Cardiac septum (tissue), 1 donor: ENCODE results near the gene SOX8. TPM values are rescaled to one million over a fixed set of nuclear protein-coding genes. Genes with fewer than 3 reads are reported as not detected.

ENCODE experiments used
- DNase-seq: peaks from one replicate; pipeline ENCODE4 v3.0.0-alpha.2; 2020; ENCODE audit warnings: low spot score
- intact Hi-C: fragments of 100-400 bp; cut with DNase I; formaldehyde crosslinking; loops from one replicate; pipeline ENCODE4 v1.14.0; 2022
- total RNA-seq: library from RNA; stranded (reverse); fragmentation: NEBNext Ultra II Directional; extraction: Animal tissue kit (Norgen Biotek cat#: 25700); gene quantifications from one replicate; pipeline ENCODE4 v1.2.1, GENCODE V29; 2021
- donor health status: DM: no; HTN: no; CAD: no.

The SOX8 gene
- total RNA-seq, 1 donor from 2014 or later = 1.8 TPM

DNA sequence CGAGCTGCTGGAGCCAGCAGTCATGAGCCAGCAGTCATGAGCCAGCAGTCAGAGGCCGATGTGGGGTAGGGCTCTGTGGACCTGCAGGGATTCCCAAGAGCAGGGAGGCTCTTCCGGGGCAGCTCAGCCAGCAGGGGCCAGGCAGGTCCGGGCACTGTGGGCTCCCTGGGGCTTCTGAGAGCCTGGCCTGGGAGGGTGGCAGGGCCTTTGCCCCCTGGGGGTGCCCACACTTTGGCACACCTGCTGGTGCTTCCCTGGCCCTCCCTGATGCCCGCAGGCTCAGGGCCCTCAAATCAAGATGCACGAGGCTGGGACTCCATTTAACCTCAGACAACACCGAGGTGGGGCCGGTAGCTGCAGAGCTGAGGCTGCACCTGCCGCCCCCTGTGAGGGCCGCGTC is 18.1 kb downstream of the SOX8 start:
- intact Hi-C loops = no loop called here
- DNase-seq = no peak

DNA sequence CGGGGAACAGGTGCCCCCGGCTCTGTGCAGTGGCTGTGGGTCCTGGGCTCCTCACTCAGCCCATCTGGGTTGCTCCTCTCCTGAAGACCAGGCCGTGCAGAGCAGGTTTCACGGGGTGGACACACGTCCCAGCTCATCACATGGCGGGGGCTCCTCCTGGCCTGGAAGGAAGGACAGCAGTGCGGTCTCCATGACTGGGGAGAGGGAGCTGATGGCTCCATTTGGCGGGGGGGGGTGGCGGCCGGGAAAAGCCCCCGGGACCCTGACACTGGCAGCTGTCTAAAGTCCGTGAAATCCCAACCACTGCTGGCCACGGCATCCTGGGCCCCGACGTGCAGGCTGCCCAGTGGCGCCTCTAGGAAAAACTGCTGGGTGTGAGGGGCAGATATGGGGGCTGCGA is 19.0 kb downstream of the SOX8 start:
- intact Hi-C loops = no loop called here
- DNase-seq = no peak

DNA sequence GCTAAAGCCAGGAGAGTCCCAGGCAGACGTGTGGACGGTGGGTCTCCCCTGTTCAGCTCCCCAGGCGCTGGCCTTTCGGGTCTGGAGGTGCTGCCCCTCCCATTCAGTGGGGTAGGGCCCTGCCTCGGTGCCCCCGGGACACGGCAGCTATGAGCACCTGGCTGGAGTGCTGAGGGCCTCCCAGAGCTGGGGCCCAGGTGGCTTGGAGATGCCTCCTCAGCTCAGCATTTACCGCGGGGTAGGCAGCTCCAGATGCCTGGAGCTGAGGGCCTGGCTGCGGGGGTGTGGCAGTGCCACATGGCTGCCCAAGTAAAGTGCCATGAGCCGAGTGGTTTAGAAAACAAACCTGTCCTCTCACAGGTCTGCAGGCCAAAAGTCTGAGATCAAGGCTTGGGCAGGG is 19.5 kb downstream of the SOX8 start:
- intact Hi-C loops = no loop called here

DNA sequence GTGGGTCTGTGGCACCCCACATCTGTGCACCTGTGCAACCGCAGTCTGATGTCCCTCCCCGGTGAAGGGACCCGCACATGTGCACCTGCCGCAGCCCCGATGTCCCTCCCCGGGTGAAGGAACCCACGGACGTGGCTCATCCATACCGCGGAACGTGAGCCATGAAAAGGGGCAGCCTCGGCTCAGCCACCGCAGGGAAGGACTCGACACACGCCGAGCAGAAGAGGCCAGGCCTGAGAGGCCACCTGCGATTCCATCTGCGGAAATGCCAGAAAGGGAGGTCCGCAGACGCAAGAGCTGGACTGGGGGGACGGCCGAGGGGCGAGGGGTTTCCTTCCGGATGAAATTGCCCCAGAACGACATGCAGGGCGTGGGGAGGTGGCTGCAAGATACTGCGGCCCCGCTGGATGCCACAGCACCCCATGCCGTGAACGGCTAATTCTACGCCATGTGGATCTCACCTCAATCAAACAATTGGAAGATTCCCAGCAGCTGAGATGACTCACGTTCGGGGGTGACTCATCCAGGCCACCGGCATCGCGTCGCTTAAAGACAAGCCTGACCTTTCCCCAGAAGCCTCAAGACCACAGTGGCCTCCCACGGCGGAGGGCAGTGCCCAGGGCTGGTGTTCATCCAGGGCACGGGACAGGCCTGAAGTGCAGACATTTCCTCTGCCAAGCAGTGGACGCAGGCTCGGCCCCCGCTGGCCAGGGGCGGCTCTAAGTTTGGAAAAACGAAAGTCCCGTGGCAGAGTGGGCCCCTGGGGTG is 21.0 kb downstream of the SOX8 start:
- no peak for DNase-seq
- intact Hi-C loops = no loop called here

More for the DNA sequence above, 19.5 kb downstream of the SOX8 start:
- DNase-seq = no peak

DNA sequence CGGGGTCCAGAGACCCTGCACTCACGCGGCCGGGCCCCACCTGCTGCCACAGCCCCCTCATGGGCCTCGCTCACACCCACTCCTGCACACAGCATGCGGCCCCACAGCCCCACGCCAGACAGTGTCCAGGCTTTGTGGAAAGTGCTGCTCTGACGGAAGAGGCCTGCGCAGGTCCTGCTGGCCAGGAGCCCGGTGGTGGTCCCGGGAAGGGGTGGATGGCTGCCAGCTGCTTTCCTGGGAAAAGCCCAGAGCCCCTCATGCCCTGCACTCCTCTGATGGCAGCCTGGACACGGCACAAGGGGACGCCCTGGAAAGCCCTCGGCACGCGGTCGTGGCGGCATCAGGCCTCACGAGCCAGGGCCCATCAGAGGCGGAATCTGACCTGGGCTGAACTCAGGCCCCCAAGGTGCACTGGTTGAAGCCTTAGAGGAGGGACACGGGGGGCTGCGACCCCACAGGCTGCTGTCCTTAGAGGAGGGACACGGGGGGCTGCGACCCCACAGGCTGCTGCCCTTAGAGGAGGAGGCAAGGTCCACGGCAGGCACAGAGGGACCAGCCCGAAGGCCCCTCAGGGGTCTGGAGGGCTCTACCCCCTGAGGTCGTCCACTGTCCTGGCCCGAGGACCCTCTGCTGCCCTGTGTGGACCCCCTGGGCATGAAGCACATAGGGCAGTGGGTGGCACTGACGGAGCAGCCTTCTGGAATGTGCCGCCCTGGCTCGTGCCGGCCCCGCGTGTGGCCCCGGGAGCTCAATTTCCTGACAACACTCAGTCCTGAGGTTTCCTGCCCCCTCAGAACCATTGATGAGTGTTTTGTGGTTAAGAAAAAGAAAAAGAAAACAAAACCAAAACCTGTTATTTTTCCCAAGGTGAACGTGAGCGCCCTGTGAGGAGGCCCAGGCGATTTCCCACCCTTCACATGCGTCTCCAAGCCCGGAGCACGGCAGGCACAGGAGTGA is 22.1 kb downstream of the SOX8 start:
- DNase-seq = no peak
- intact Hi-C loops = no loop called here

DNA sequence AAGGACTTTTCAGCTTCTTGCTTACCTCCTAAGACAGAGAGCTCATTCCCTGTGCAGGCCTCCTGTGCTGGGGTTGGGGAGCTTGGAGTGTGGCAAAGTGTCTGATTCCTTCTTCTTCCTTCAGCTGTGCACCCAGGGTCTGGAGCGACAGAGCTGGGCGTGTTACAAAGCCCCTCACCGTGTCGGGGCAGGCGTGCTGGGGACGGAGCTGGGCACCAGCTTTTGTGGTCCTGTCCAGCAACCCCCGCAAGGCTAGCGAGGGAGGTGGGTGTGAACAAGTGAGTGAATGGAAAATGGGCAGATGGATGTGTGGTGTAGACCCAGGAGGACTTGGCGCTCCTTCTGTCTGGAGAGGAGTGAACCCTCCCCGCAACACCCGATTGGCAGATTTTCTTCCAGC is 23.7 kb downstream of the SOX8 start:
- intact Hi-C loops = no loop called here

DNA sequence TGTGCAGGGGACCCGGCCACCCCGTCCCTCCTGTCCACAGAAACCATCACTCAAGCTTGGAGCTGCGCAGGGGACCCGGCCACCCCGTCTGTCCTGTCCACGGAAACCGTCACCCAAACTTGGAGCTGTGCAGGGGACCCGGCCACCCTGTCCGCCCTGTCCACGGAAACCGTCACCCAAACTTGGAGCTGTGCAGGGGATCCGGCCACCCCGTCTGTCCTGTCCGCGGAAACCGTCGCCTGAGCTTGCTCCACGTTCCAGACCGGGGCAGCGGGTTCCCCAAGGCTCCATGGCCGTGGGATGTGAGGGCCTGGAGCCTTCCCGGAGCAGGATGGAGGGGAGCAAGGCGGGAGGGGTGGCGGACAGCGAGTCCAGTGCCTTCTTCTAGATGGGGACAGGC is 25.2 kb downstream of the SOX8 start:
- intact Hi-C loops = no loop called here
- DNase-seq = no peak

More for the DNA sequence above, 23.7 kb downstream of the SOX8 start:
- DNase-seq = no peak

DNA sequence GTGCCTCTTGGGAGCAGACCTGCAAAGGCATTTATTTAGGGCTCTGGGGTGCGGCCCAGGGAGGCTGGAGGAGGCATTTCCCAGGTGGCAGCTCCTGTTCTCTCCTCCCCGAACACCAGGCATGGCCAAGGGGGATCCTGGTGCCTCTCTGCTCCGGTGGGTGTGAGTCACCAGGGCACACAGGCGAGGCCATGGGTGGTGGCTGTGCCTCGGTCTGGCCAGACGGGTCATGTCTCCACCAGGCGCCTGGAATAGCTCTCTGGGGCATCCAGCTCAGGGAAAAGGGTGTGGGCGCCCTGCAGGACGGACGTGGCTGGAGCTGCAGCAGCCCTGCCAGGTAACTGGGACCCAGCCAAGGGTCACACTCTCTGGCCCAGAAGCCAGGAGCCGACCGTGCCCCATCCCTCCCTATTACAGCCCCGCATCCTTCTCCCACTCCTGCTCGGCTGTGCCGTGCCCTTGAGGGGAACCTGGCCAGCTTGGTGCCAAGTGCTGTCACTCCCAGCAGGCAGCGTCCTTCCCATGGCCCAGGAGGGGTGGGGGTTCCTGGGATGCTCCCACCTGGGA is 25.8 kb downstream of the SOX8 start:
- DNase-seq = no peak
- intact Hi-C loops = no loop called here

DNA sequence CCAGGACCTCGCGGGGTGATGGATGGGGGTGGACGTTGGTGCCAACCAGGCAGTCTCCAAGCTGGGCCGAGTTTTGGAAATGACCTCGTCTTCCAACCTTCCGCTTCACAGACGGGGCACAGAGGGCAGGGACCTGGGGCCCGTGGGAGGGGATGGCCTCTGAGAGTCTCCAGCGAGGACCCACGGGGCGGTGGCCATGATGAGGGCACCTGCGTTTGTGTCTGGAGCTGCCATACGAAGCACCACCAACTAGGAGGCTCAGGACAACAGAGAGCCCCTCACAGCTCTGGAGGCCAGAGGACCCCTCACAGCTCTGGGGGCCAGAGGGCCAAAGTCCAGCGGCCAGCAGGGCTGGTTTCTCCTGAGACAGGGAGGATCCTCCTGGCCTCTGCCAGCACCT is 26.5 kb downstream of the SOX8 start:
- intact Hi-C loops = no loop called here
- DNase-seq = no peak

DNA sequence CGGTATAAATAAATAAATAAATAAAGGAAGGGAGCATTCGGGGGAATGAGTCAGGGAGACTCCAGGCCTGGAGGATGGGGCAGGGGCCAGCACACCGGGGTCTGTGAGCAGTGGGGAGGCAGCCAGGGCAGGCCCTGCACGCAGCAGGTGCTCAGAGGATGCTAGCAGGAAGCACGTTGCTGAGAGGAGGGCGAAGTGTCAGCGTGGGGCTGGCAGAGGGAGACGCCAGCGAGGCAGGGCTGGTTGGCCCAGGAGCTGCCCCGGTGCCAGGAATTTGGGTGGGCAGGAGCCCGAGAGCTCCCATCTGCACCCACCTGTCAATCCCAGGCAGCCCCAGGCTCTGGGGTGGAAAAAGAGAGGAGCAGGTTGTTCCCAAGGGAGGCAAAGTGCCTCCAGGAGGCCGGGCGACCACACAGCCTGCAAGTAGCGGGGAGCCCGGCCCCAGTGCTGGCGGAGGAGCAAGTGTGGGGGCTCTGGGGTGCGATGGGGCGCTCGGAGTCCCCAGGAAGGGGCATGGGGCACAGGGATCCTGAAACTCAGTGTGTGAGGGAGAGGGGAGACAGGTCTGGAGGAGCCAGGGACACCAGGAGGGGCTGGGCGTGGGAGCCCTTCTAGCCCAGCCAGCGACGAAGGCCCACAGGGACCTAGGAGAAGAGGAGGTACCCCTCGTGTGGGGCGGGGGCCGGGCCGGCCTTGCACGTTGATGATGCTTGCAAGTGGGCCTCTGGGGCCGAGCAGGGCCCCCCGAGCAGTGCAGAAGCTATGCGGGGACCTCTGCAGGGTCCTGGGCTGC is 28.0 kb downstream of the SOX8 start:
- no peak for DNase-seq
- intact Hi-C loops = no loop called here

DNA sequence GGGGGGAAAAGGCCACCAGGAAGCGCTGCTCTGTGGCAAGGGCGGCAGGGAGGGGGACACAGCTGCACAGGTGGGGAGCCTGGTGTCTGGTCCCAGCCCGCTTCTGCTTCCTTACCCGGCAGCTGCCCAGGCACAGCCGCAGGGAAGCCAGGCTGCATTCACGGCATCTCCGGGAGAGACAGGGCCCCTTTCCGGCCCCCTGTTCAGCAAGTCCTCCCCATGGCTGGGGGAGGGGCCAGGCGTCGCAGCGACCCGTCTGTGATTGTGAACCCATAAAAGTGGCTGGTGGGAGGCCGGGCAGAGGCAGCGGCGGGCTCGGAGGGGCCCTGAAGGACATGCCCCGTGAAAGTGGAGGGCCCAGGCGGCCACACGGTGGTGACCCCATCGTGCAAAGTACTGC is 28.7 kb downstream of the SOX8 start:
- no peak for DNase-seq
- intact Hi-C loops = no loop called here

DNA sequence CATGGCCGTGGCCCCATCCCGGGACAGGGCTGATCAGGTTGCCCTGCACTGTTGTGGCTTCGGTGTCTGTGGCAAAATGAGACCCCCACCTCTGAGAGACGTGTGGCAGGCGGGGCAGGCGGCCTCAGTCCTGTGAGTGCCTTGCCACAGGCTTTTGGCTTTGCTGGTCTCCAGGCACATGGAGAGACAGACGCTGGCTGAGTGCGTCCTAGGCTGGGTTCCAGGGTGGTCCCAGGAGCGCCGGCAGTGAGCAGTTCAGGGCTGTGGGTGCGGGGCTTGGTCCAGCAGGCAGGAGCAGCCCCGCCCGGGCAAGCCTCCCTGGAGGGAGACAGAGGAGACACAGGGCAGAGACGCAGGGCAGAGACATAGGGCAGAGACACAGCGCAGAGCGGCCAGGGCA is 29.2 kb downstream of the SOX8 start:
- no peak for DNase-seq
- intact Hi-C loops = no loop called here

DNA sequence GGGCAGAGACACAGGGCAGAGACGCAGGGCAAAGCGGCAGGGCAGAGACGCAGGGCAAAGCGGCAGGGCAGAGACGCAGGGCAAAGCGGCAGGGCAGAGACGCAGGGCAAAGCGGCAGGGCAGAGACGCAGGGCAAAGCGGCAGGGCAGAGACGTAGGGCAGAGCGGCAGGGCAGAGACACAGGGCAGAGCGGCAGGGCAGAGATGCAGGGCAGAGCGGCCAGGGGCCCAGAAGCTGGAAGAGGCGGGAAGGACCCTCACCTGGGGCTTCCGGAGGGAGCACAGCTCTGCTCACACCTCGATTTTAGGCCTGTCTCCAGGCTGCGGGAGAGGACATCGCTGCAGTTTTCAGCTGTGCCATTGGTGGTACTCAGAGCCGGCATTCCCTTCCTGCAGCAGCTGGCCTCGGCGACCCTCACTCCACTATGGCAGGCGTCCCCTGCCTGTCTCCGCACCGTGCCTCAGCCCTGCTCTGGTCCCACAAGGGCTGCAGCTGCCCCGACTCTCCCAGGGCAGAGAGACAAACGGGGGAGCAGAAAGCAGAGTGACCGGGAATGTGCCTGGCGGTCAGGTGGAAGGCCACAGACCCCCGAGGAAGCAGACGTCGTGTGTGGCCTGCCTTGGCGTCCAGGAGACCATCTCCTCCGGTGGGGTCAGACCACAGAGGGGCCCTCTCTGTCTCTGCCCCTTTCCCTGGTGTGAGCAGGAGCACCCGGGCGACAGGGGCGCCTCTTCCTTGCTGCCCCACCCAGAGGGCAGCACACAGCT is 29.9 kb downstream of the SOX8 start:
- DNase-seq = no peak
- intact Hi-C loops = no loop called here

DNA sequence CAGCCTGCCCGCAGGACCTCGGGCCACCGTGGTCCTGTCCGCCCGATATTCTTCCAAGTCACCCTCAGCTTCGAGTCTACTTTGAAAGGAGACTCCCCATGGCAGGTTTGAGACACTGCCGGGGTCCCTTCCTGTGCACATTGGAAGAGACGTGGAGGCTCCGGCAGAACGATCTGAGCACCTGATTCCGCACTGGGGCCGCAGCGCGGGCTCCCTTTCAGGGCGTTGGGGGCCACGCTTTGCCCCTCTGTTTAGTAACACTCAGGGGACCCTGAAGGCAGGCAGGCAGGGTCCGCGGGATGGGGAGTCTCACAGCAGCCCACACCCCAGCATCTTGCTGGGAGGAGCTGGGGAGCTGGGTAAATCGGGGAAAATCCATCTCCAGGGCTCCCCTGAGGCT is 30.6 kb downstream of the SOX8 start:
- intact Hi-C loops = no loop called here
- no peak for DNase-seq

DNA sequence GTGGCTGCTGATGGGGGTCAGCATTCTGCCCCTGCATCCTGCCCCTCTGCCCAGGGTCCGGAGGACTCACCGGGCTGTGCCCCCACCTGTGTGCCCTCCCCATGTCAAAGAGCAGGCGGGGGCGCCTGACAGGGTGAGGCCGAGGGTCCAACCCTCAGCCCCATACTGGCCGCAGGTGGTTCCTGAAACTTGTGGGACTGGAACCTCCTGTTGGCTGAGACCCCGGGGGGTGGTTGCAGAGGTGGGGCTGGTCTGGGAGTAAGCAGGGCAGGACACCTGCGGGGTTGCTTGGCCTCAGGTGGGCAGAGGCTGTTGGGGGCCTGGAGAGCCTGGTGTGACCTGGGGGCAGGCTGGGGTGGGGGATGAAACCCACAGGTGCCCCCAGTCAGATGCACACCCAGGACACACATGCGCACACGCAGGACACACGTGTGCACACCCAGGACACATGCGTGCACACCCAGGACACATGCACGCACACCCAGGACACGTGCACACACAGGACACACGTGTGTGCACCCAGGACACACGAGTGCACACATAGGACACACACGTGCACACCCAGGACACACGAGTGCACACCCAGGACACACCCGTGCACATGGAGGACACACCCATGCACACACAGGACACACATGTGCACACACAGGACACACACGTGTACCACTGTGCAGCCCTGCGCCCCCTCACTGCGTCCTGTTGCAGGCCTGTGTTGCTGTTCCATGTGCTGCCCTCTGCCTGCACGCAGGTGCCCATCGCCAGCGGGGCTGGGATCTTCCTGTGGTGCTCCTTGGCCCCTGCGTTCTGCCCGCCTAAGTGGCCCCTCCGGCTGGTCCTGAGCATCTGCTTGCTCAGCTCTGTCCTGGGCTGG is 31.4 kb downstream of the SOX8 start:
- intact Hi-C loops = no loop called here
- DNase-seq = no peak

DNA sequence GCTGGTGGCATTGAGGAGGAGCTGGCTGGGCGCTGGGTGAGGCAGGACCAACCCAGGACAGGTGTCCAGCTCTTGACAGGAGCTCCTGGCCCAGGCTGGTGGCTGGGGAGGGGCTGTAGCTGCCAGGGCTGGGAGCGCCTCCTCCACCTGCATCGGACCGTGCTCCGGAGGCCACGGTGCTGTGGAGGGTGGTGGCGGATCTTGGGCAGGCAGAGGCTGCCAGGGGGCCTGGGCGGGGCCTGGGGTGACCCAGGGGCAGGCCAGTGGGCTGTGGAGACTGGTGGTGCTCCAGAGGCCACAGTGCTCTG is 32.0 kb downstream of the SOX8 start:
- intact Hi-C loops = no loop called here
- DNase-seq = no peak

DNA sequence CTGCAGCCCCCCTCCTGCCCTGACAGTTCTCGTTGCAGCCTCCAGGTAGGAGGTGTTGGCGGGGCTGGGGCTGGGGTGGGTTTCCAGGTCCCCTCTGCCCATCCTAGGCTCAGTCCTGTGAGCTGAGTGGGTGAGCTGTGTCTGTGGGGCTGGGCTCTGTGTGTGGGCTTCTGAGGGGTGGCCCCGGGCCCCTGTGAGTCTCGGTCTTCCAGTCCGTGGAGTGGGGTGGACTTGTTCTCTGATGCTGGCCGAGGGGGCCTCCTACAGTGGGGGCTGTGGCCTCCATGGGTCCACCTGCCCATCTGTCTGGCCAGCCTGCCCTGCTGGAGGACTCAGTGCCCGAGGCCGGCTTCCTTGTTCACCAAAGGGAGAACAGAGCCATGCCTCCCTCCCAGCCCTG is 32.7 kb downstream of the SOX8 start:
- intact Hi-C loops = no loop called here
- no peak for DNase-seq

DNA sequence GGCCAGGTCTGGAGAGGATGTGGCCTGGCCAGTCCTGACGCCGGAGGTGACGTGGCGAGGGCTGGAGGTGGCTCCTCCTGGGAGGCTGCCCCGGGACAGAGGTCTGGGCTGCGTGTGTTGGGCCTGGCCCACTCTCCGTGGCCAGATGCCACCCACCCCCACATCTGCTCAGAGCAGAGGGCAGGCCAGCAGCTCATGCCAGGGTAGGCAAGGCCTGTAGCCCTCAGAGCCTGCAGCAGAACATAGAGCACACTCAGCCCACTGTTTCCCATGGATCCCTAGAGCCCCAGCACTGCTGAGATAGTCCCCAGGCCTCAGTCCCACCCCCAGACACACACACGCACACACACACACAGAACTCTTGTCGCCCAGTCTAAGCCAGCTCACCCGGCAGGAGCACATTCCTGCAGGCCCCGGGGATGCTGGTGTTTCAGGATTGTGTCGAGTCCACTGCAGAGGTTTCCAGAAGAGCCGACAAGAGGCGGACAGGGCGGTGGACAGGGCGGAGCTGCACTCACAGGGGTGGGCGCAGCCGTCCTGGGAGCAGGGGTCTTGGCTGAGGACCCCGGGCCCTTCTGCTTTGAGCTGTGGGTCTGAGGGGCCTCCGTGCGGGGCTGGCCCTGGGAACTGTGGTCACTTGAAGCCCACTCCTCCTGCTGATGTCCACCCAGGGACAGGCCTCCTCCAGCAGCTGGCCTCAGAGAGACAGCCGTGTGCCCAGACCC is 33.4 kb downstream of the SOX8 start:
- intact Hi-C loops = no loop called here
- DNase-seq = no peak
